HG03064 (cell line): Measurements from ENCODE around the gene RNF144A.

Experiments
- ATAC-seq: cut with Tn5 transposase; IDR thresholded peaks from one replicate; pipeline ENCODE4 v1.9.1; 2021; ENCODE audit warnings: low read depth; ENCODE audit not compliant: unreplicated experiment

Gene RNF144A

GRCh38 chr2:6945087-6945813, 28.0 kb downstream of the RNF144A start:
- ATAC-seq: peak; percentile 92

DNA sequence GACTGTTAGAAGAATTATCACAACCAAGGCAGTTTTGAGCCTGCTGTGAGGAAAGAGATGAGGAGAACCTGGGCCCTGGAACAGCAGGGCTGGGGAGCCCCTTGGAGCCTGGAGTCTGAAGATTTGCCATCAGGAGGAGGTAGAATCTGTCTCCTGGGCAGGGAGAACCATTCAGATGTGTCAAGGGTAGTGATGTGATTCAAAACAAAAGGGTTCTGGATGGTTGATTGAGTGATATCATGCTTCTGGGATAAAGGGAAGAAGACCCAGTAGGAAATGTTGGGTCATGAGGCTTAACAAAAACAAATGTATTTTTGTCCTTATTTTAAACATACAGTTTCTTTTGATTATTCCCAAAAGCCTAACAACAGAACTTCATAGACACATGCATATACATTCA, 28.6 kb downstream of the RNF144A start:
- ATAC-seq: no peak

DNA sequence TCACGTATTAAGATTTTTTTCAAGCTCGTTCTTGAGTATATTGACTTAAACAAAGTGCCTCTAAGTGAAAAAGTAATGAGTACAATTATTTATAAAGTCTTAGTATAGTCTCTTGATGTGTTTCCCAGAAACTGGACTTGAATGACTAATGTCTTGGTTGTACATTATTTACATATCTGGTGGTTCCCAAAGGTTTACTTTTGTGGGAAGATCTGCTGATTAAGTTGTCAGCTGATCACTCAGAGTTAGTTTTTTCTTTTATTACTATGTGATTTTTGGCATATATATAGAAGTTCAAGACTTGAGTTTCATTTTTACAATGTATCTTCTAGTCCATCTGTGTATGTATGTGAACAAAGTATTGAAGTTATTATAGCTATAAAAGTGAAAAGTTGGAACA, 29.5 kb downstream of the RNF144A start:
- ATAC-seq: no peak

DNA sequence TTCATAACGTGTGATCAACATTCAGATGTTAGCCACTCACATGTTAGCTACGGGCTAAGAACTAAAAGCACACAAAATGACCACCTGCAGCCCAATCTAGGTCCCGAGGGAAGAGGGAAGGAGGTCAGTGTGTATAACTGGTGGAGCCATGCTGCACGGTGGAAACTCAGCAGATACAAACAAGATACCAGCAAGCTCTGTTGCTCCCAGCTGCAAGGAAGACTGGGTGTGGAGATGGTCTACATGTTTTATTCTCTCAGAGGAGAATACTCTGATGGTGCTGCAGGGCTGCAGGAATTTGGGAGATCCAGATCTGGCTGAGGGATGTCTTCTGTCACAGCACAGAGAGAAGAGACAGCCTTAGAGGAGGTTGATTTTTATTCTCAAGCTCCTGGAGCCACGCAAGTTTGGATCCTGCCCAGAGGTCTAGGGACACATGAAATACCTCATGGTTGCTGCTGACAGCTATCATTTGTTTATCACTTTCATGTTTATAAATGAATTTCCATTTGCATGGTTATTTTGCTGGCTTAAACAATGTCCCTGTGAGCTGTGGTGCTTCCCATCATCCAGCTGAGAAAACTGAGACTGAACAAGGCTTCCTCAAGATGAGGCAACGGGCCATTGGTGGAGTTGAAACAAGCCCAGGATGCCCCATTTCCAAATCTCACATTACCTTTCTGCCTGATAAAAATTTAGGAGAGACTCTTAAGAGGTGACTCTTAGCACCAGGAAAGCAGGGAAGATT, 30.9 kb downstream of the RNF144A start:
- ATAC-seq: no peak

DNA sequence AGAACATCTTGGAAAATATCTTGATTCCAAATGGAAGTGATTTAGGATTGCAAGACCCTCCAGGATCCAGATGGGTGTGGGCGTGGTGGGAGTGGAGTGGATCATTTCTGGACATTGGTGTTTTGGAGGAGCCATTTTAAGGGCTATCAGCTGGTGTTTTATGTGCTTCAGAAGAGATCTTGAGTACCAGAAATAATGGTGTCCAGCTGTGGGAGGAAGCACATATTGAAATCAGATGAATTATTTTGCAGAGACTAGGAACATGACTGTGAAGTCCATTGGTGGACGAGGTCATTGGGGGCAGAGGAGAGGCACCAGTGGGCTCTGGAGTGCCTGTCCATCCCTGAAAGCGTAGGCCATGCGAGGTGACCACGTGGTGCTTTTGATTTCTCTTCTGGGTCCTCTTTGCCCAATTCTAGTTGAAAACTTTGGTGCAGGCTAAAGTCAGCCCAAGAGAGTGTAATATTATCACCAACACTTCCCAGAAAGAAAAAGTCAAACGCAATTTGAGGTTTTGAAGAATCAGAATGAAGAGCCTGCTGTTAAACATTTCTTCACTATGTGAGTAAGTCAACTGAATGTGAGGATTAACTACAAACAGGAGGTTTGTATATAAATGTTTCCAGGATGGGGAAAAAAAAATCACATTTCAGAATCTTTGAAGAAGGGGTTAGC, 31.6 kb downstream of the RNF144A start:
- no peak for ATAC-seq

DNA sequence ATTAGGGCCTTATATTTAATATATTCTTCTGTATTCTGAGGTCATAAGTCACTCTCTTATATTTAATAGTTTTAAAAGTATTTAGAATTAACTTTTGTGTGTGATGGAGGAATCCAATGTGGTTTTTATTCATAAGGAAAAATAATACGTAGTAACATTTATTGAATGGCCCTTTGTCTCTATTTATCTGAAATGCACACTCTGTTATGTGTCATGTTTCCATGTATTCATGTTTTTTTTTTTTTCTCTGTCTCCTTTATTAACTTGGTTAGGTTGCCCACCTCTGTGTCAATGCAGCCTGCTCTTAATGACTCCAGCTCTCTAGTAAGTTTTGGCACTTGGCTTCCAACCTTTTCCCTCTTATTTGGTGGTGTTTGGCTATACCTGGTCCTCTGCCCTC, 33.8 kb downstream of the RNF144A start:
- ATAC-seq: no peak

DNA sequence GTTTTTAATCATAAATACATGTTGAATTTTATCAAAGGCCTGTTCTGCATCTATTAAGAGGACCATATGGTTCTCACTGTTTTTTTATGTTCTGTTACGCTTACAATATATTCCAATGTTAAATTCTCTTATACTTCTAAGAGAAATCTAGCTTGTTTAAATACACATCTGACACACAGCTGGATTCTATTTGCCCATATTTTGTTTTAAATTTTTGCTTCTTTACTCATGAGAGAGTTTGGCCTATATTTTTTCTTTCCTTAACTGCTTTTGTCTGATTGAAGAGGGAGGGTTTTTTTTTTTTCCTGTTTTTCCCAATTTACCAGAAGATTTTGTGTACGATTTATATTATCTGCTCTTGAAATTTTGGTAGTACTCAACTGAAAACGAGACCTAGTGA, 34.9 kb downstream of the RNF144A start:
- no peak for ATAC-seq

DNA sequence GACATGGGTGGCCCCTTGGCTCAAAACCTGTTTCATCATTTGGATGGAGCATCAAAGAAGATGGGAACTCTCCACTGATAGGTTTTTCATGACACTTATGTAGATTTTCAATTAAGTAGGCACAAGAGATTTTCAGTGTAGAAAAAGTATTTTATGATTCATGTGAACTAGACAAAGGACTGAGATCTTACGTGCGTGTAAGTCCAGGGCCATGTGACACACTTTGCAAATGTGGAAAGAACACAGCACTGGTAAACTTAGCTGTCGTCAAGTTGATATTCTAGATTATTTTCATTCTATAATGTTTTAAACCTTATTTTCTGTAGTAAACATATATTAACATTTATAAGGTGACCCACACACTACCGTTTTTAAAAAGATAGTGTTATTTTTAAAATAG, 37.4 kb downstream of the RNF144A start:
- no peak for ATAC-seq

GRCh38 chr2:6955511-6956136, 38.4 kb downstream of the RNF144A start:
- no peak for ATAC-seq

DNA sequence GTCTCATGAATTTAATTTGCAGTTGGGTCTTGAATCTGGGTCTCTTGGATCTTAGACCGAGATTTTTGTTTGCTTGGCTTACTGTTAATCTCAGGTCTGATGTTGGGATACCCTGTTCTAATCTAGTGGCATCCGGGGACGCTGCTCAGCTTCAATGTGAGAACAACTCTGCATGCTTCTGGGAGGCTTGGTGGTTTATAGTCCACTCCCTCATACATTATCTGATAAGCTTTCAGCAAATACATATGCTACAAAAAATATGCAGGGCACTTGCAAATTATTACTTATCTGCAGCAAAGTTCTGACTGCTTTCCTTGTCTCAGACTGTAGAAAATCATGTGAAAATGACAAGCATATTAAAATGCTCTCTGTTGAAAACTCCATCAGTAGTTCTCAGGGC, 39.4 kb downstream of the RNF144A start:
- no peak for ATAC-seq

GRCh38 chr2:6957031-6957714, 40.0 kb downstream of the RNF144A start:
- ATAC-seq: no peak

DNA sequence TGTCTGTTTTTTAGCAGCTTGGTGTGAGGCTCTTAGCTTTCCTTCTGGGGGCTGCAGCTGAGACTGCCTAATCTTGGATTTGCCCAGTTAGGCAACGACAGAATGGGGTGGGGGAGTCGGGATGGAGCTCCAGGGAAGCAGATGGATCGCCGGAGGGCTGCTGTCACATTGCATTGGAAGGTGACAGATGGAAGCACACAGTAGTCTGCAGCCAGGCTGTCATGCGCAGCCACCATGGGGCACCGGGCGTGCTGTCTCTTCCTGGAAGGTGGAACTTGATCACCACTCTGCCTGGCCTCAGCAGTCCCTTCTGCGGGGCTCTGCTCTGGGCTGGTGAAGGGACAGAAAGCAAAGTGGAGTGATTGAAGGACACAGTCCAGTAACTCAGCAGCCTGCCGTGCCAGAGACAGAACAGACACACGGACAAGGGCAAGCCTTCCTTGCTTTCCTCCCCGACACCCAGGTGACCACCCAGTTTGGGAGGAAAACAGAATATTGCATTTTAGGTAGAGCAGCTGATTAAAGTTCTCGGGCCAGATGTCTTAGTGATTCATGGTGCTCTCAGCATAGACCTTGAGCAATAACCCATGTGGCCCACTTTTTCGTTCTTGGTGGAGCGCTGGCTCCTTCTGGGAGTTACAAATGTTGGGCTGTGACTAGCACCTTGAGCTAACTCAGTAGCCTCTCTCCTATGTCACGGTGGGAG, 40.9 kb downstream of the RNF144A start:
- ATAC-seq: no peak

DNA sequence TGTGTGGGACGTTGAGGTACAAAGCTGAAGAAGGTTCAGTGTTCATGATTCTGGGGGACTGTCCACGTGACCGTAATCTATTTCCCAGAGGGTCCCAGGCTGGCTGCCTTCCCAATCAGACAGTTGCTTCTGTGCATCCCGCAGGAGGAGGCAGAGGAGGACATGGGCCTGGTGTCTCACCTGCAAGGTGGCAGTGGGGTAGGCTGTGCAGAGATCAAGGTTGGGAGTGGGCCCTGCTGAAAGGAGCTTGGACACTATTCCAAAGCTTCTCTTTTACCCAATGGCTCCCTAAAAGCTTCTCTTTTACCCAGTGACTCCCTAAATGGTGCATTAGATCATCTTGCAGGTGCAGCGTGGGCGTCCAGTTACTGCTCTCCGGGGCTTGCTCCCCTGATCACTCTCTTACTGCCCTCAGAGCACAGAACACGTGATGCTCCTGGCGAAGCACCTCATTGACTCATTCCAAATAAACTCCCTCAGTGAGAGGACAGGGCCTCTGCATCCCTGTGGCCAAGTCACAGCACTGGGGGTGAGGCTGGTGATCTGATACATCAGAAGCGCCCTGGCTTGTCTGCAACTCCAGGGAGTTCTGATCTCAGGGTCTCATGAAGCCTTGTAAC, 41.5 kb downstream of the RNF144A start:
- ATAC-seq: no peak

- ATAC-seq: no peak
These were observed 42.5 kb downstream of the RNF144A start for GRCh38 chr2:6959751-6960150.

DNA sequence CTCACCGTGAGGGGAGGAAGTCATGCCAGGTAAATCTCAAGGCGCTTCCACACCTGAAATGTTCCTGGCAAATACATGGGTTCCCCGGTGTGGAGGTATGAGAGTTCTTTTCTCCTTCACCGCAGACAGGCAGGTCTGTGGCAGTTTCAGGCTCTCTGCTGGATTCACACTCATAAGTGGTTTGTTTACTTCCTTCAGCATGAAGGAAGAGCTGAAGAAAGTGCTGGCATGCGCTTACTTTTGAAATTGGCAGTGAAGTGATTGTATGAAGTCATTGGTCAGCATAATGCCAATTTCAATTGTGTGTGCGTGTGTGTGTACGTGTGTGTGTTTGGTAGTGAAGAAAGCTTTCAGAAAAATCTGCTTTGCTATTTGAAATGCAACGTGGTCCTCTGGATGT, 43.4 kb downstream of the RNF144A start:
- ATAC-seq: no peak

DNA sequence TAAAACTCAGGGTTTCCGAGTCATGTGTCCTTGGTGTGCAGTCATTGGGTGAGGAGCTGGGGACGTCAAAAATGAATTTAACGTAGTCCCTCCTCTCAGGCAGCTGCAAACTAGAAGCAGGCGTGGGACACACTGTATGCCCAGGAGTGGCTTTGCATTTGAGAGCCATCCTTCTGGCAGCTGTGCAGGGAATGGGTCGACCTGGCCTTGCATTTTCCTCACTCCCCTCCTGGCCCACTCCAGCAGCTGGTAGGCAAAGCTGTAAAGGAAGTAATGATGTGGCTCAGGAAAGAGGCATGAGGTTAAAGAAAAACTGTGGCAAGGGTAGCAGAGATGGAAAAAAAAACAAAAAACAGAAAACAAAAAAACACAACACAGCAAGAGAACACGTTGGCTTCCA, 46.5 kb downstream of the RNF144A start:
- no peak for ATAC-seq

DNA sequence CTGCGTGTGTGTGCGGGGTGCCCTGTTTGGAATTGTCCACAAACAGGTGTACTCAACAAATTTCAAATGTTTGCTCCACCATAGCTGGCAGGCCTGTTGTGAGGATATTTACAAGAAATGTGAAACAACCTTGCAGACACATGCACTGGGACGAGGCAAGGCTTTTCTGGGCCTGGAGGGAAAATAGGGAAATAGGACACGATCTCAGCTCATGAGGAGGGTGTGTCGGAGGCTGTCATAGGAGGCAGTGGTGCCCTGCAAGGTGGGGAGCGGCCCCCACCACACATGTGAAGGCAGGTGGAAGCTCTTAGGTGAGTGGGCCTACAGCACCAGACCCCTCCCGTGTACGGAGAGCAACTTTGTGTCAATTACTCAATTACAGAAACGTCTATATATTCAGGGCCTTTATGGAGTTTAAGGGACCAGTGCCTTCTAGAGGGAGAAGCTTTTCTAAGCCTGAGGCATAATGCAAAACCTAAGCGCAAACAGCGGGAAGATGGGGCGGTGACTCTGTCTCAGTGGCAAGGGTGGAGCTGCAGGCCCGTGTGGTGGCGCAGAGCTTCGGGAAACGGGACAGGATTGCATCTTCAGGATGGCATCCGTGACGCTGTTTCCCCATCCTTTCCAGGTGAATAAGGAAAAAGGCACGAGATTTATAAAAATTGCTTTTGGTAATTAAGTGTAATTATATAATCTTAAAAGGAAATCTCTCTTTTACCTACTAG, 48.0 kb downstream of the RNF144A start:
- ATAC-seq: no peak

GRCh38 chr2:6966446-6966940, 49.3 kb downstream of the RNF144A start:
- ATAC-seq: no peak

DNA sequence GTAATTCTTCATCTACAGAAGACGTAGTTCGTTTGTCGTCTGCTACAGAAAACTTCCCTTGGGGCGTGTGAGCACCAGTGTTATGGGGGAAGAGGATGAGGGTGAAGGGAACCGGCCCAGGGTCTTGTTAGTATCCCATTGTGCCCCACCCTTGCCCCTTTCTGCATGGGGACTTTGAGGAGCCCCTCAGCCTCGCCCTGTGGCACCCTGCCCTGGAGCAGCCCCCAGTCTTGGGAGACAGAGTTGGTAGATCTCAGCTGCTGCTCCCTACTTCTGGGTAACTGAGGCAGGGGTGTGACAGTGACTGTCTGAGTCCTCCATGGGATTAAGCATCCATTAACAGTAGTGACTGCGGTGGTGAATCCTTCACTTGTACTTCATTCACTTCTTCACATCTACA, 50.1 kb downstream of the RNF144A start:
- no peak for ATAC-seq
